NCI-H345 treated with DMSO at 0.1 percent for 48 hours (cell line): ENCODE data around the gene TRPM1.

Experiments used
- DNase-seq: peaks from one replicate; lab custom pipeline; 2025; ENCODE audit not compliant: unreplicated experiment; lab: John Stamatoyannopoulos, UW

TRPM1 gene

GRCh38 chr15:30984118-30984517, 117.4 kb downstream of the TRPM1 start:
- DNase-seq = no peak

- DNase-seq = no peak
These were observed 122.1 kb downstream of the TRPM1 start for GRCh38 chr15:30979457-30979856.

GRCh38 chr15:30978328-30978727, 123.2 kb downstream of the TRPM1 start:
- no peak for DNase-seq

- DNase-seq = no peak
These were observed 127.4 kb downstream of the TRPM1 start for GRCh38 chr15:30974112-30974511.

GRCh38 chr15:30973379-30973778, 128.1 kb downstream of the TRPM1 start:
- no peak for DNase-seq

- no peak for DNase-seq
These were observed 131.8 kb downstream of the TRPM1 start for GRCh38 chr15:30969724-30970123.

- no peak for DNase-seq
These were observed 137.8 kb downstream of the TRPM1 start for GRCh38 chr15:30963681-30964080.

GRCh38 chr15:30962659-30963058, 138.9 kb downstream of the TRPM1 start:
- DNase-seq = no peak

GRCh38 chr15:30962079-30962478, 139.4 kb downstream of the TRPM1 start:
- no peak for DNase-seq

GRCh38 chr15:30958219-30958618, 143.3 kb downstream of the TRPM1 start:
- no peak for DNase-seq

GRCh38 chr15:30956216-30957124, 145.1 kb downstream of the TRPM1 start:
- DNase-seq = no peak

- DNase-seq = no peak
These were observed 146.9 kb downstream of the TRPM1 start for GRCh38 chr15:30954674-30955073.

GRCh38 chr15:30953731-30954378, 147.7 kb downstream of the TRPM1 start:
- DNase-seq = no peak

GRCh38 chr15:30953183-30953582, 148.3 kb downstream of the TRPM1 start:
- DNase-seq = no peak
